NCI-H1417 treated with DMSO at 0.1 percent for 48 hours (cell line): Measurements from ENCODE around the gene SOX18.
"Not testable (repeated sequence)": the region's sequence is repeated elsewhere in the genome, so short reads cannot be mapped to it uniquely, and the experiment has no call there.

Source experiments
- DNase-seq: peaks from one replicate; lab custom pipeline; 2025; lab: John Stamatoyannopoulos, UW

Gene SOX18

DNA sequence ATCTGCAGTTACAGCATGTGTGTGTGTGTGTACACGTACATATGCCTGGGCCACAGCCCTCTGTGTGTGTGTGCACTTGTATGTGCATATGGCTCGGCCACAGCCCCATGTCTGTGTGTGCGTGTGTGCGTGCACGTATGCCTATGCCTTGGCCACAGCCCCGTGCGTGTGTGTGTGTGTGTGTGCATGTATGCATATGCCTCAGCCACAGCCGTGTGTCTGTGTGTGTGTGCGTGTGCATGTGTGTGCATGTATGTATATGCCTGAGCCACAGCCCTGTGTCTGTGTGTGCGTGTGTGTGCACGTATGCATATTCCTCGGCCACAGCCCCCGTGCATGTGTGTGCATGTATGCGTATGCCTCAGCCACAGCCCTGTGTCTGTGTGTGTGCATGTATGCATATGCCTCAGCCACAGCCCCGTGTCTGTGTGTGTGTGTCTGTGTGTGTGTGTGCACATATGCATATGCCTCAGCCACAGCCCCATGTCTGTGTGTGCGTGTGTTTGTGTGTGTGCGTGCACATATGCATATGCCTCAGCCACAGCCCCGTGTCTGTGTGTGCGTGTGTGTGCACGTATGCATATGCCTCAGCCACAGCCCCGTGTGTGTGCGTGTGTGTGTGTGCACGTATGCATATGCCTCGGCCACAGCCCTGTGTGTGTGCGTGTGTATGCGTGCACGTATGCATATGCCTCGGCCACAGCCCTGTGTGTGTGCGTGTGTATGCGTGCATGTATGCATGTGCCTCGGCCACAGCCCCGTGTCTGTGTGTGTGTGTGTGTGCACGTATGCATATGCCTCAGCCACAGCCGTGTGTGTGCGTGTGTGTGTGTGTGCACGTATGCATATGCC is 28.1 kb downstream of the SOX18 start:
- DNase-seq = no peak

DNA sequence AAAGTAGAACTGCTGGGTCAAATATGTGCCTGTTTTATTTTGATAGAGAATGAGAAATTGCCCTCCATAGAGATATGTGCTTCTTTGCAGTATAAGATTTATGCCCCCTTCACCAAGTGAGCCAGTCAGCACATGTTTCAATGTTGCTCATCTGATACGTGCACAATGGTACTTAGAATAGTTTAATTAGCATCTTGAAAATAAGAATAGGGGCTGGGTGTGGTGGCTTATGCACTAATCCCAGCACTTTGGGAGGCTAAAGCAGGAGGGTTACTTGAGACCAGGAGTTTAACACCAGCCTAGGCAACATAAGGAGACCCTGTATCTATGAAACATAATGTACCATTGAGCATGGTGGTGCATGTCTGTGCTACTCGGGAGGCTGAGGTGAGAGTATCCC is 33.8 kb downstream of the SOX18 start:
- no peak for DNase-seq

DNA sequence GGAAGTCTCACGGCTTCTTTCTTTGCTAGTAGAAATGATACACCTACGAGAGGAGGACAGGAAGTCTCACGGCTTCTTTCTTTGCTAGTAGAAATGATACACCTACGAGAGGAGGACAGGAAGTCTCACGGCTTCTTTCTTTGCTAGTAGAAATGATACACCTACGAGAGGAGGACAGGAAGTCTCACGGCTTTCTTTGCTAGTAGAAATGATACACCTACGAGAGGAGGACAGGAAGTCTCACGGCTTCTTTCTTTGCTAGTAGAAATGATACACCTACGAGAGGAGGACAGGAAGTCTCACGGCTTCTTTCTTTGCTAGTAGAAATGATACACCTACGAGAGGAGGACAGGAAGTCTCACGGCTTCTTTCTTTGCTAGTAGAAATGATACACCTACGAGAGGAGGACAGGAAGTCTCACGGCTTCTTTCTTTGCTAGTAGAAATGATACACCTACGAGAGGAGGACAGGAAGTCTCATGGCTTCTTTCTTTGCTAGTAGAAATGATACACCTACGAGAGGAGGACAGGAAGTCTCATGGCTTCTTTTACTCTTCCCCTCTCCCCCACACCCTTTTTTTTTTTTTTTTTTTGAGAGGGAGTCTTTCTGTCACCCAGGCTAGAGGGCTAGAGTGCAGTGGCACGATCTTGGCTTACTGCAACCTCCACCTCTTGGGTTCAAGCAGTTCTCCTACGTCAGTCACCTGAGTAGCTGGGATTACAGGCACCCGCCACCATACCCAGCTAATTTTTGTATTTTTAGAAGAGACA is 36.9 kb downstream of the SOX18 start:
- DNase-seq = not testable (repeated sequence)

DNA sequence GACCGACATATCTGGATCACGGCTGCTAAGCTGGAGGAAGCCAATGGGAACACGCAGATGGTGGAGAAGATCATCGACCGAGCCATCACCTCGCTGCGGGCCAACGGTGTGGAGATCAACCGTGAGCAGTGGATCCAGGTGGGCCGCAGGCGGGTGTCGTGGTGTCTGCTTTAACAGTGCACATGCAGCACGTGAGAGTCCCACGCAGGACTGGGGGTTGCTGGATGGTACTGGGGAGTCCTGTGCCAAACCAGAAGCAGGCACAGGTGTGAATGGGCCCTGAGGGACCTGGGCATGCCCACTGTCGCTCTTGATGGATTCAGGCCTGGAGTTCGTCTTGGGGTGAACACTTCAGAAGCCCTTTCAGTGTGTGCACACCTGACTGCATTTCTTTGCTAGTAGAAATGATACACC is 38.1 kb downstream of the SOX18 start:
- no peak for DNase-seq

DNA sequence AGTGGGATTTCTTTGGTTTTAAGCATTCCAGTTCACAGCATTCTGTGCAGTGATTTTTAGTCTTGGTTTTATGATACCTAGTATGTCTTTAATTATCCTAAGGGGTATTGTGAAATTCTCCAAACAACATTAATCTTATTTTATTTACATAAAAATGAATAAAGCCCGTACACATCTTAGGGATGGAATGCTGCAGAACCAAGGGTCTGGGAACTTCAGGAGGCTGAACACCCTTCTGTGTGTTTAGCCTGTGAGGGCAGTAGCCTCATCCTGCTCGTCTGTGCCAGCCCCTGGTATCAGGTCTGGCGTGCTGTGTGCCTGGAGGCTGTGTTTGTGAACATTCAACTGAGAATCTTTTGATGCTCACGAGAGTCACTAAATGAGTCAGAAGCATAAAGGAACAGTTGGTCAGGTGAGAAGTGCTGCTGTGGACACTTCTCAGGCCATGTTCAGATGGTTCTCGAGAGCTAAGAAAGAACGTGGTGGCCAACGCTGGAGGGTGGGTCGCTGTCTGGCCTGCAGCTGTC is 38.7 kb downstream of the SOX18 start:
- DNase-seq = no peak

DNA sequence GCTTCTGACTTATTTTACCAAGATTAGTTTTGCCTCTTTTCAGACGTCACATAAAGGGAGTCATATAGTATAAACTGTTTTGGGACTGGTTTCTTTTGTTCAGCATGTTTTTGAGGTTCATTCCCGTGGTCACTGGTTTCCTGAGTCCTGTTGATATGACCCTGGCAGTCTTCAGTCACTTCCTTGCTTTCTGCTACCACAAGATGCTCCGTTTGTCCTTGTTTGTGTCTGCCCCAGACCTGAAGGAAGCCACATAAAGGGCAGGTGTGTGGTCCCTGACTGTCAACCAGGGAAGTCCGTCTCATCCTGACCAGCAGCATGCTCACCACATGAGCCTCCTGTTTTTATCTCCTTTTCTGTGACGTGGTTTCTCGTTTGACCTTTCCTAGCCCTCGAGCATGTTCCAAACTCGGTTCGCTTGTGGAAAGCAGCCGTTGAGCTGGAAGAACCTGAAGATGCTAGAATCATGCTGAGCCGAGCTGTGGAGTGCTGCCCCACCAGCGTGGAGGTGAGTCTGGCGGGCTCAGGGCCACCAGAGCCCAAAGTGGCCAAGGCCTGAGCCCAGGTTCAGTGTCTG is 39.5 kb downstream of the SOX18 start:
- DNase-seq = no peak

DNA sequence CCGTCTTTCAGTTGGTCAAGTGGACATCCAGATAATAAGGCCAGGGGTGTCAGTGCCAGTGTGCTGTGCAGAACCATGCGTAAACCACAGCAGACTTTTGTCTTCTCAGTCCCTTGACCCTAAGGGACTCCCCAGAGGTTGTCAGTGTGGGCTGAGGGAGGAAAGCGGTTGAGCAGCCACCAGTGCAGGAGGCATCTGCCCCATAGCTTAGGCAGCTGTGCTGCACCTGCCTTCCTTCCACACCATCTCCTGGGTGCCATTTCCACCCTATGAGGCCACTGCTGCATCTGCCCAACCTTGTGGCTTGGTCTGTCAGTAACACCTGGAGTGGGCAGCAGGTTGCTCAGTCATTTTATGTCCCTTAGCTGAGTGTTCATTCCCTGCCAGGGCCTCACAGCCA is 42.5 kb downstream of the SOX18 start:
- DNase-seq = no peak

DNA sequence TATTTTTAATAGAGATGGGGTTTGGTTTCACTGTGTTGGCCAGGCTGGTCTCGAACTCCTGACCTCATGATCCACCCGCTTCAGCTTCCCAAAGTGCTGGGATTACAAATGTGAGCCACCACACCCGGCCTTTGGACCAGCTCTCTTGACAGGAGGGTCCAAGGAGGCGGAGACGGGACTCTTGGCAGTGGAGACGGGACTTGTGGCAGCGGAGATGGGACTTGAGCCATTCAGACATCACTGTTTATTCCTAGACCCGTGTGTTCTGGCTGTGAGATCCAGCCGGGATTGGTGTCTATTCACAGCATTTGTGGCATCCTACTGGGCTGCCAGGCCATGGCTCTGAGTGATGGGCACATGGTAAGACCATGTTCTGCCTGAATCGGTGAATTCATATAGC is 42.9 kb downstream of the SOX18 start:
- DNase-seq = no peak

DNA sequence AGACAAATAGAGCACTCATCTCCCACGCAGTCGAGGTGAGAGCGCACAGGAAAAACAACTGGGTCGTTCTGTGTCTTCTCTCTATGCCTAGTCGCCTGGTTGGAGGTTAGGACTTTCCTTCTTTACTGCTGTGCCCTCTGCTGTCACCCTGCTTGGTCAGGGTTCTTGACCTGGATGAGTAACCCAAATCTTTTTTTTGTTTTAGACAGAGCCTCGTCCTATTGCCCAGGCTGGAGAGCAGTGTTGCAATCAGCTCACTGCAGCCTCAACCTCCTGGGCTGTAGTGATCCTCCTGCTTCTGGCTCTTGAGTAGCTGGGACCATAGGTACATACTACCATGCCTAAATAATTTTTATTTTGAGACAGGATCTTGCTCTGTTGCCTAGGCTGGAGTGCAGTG is 44.0 kb downstream of the SOX18 start:
- DNase-seq = no peak

DNA sequence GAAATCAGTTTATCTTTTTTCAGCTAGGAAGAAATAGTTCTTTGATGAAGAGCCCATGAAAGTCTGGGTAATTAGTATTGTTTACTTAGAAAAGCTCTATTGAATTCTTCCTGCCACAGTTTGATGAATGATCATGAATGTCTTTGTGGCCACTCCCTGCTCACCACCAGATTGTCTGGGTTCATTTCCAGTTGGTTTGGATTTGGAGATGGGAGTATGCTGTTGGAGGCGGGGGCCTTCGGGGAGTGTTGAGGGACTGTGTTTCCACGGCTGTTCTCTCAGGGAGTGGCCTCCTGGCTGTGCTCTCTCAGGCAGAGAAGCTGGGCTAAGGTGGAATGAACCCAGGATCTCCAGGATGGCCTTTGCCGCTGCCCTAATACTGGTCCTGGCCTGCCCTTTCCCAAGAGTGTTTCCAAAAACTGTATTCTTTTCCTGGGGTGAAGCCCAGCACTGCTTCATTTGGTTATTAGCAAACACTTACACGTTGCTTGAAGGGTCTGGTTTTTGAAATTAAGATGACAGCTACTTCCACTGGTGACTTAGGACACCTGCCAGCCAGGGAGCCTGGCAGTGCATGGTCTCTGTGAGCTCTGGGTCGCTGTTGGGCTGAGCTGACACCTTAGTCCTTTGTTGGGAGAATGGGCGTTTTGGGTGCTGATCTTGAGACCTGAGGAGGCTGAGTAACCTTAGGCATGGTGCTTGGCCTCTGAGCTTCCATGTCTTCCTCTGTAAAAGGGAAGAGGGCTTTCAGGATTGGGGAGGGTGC is 45.3 kb downstream of the SOX18 start:
- no peak for DNase-seq

DNA sequence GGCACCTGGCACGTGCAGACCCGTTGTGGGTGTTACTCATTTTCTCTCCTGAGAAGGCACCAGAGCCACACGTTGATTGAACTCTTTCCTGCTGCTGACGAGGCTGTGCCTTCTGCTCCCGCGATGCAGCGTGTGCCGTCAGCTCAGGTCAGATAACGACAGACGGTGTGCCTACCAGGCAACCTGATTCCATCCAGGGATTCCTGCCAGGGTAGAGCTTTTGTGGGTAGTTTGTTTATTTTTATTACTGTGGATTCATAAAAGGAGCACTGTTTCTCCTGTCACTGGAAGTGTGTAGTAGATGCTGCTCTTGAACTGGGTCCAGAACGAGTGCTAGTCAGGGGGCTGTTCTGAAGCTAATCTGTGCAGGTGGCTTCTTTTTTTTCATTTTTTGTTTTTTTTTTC is 47.8 kb downstream of the SOX18 start:
- no peak for DNase-seq

DNA sequence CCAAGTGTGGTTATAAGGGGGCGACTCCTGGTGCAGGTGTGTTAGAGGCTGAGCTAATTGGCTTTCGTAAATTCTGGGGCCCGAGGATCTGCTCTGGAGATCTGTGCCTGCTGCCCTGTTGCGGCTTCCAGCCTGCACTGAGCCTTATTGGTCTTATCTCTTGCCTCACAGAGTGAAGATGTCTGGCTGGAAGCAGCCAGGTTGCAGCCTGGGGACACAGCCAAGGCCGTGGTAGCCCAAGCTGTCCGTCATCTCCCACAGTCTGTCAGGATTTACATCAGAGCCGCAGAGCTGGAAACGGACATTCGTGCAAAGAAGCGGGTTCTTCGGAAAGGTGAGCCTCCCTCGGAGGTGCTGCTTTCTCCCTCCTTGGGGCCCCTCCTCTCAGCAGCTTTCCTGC is 48.5 kb downstream of the SOX18 start:
- DNase-seq = no peak
